DOHH2 (cell line): Measurements from ENCODE around the gene FNDC4.

Experiments
- EZH2phosphoT487 ChIP-seq: fragments of 200-600 bp; sonication (generic); IDR thresholded peaks from 2 replicates; pipeline ENCODE4 v1.6.1; 2017; ENCODE audit warnings: borderline replicate concordance, mild to moderate bottlenecking, antibody characterized with exemption, low read length, moderate library complexity, mixed read lengths
- TF ChIP-seq, protein P1 (sequence below): fragments of 200-600 bp; sonication (generic); IDR thresholded peaks from one replicate; pipeline ENCODE4 v1.5.1; 2014; ENCODE audit warnings: antibody characterized with exemption, mild to moderate bottlenecking, low read depth, low read length; ENCODE audit not compliant: poor library complexity, severe bottlenecking

DNA sequence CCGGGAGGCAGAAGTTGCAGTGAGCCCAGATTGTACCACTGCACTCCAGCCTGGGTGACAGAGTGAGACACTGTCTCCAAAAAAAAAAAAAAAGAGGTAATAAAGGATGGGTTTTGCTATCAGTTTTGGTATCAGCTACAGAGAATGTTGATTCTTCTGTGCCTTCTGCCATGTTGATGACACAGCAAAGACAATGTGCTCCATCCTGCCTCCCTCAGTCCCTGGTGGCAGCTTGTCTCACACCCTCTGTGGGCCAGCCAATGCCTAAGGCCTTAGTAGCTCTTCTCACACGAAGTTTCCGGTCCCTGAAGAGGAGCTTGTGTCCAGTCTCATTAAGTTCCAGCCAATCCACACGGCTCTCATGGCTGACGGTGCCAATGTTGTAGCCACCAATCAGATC is 23.0 kb downstream of the FNDC4 start:
- TF ChIP-seq, protein P1, sequence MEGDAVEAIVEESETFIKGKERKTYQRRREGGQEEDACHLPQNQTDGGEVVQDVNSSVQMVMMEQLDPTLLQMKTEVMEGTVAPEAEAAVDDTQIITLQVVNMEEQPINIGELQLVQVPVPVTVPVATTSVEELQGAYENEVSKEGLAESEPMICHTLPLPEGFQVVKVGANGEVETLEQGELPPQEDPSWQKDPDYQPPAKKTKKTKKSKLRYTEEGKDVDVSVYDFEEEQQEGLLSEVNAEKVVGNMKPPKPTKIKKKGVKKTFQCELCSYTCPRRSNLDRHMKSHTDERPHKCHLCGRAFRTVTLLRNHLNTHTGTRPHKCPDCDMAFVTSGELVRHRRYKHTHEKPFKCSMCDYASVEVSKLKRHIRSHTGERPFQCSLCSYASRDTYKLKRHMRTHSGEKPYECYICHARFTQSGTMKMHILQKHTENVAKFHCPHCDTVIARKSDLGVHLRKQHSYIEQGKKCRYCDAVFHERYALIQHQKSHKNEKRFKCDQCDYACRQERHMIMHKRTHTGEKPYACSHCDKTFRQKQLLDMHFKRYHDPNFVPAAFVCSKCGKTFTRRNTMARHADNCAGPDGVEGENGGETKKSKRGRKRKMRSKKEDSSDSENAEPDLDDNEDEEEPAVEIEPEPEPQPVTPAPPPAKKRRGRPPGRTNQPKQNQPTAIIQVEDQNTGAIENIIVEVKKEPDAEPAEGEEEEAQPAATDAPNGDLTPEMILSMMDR = no peak
- TF ChIP-seq EZH2phosphoT487 = no peak
